ENCODE data around the gene PSMD8.

PSMD8 gene

DNA sequence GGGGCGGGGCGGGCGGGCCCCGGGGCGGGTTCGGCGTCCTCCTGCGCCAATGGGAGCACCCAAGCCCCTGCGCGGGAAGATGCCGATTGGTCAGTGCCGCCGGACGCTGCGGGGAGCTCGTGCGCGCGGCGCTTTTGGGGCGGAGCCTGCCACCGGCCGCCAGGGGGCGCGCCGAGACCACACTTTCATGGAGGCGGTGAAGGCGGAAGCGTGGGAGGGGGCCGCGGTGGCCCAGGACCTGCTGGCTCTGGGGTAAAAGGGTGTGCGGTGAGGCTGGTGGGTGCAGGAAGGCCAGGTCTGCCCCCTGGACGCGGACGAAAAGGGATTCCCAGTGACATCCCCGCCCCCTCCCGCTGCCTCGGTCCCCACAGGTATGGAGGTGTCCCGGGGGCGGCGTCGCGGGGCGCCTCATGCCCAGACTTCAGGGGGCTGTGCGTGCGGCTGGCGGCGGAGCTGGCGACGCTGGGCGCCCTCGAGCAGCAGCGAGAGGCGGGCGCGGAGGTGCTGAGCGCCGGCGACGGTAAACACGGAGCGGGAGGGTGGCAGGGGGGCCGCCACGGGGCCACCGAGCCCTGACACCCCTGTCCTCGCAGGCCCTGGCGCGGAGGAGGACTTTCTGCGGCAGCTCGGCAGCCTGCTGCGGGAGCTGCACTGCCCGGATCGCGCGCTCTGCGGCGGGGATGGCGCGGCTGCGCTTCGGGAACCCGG lies 28.8 kb downstream of the PSMD8 start, which contains the start of gene FAM98C:
FAM98C (plus strand) TSS at position 127 of the 708 bp plus-strand sequence; CDS start at position 188, 61 bp downstream.
- no peaks in the 10 kb centered on the region for H4K20me1 ChIP-seq (ENCODE audit: insufficient read depth, low read length)
- no peaks in the 10 kb centered on the region for H3K79me2 ChIP-seq (ENCODE audit: insufficient read depth, low read length)
- TF ChIP-seq EZH2 (IDR thresholded peaks at IDR 0.05; ENCODE audit: borderline replicate concordance, low read length), result no peak
- TF ChIP-seq, protein P1, sequence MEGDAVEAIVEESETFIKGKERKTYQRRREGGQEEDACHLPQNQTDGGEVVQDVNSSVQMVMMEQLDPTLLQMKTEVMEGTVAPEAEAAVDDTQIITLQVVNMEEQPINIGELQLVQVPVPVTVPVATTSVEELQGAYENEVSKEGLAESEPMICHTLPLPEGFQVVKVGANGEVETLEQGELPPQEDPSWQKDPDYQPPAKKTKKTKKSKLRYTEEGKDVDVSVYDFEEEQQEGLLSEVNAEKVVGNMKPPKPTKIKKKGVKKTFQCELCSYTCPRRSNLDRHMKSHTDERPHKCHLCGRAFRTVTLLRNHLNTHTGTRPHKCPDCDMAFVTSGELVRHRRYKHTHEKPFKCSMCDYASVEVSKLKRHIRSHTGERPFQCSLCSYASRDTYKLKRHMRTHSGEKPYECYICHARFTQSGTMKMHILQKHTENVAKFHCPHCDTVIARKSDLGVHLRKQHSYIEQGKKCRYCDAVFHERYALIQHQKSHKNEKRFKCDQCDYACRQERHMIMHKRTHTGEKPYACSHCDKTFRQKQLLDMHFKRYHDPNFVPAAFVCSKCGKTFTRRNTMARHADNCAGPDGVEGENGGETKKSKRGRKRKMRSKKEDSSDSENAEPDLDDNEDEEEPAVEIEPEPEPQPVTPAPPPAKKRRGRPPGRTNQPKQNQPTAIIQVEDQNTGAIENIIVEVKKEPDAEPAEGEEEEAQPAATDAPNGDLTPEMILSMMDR (IDR thresholded peaks at IDR 0.05; ENCODE audit: low read length), result peak; percentile 85
- peak within 1 kb of the TSS; percentile 78 for H3K4me3 ChIP-seq (ENCODE audit: low read depth, low read length, poor library complexity, severe bottlenecking)
- H3K9ac ChIP-seq (ENCODE audit: low read length), result peak within 1 kb of the TSS; percentile 81
- H2AFZ ChIP-seq (ENCODE audit: low read length), result peak within 1 kb of the TSS; percentile 83
- peak within 1 kb of the TSS; percentile 77 for H3K4me2 ChIP-seq (ENCODE audit: low read length)
- H3K36me3 ChIP-seq (ENCODE audit: insufficient read depth, low read length), result peaks cover 8% of the 10 kb centered on the region; the same call in 1 of the 2 replicates
- H3F3A ChIP-seq (ENCODE audit: insufficient read depth, low read length), result no peaks in the 10 kb centered on the region
- no peaks in the 10 kb centered on the region for H3K27me3 ChIP-seq (ENCODE audit: insufficient read depth, low read length)
- H3K4me1 ChIP-seq (ENCODE audit: insufficient read depth, low read length, severe bottlenecking), result peaks cover 10% of the 10 kb centered on the region
- no peaks in the 10 kb centered on the region for H3K9me3 ChIP-seq (ENCODE audit: low read length)
- no peak within 1 kb of the TSS for H3K27ac ChIP-seq (ENCODE audit: low read depth, low read length, poor library complexity, severe bottlenecking)
- no peaks in the 10 kb centered on the region for H3K9me2 ChIP-seq (ENCODE audit: low read depth, low read length)

DNA sequence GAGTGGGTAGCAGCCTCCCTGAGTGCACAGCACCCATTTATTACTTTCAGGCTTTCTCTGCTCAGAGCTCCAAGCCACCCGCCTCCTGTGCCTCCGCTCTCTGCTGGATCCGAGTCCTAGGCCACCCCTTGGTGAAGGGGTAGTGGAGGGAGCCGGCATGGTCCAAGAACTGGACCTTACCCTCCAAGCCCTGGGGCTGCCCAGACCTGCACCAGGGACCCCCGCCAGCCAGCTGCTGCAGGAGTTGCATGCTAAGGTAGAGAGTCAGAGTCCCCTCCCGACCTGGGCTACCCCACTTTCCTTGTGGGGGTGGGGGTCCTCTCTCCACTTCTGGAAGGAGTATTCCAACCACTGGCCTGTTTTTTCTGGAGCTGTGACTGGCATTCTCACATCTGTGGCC lies 30.5 kb downstream of the PSMD8 start:
- no peak for TF ChIP-seq EZH2 (IDR thresholded peaks at IDR 0.05; ENCODE audit: borderline replicate concordance, low read length)
- TF ChIP-seq, protein P1 (IDR thresholded peaks at IDR 0.05; ENCODE audit: low read length), result no peak
- Histone ChIP-seq H3F3A (ENCODE audit: insufficient read depth, low read length) (no peaks in the 10 kb centered on the region), H3K9me2 (ENCODE audit: low read depth, low read length) (no peaks in the 10 kb centered on the region), H3K4me1 (ENCODE audit: insufficient read depth, low read length, severe bottlenecking) (peaks cover 10% of the 10 kb centered on the region), H3K9ac (ENCODE audit: low read length) (no peak overlapping the region), H3K27ac (ENCODE audit: low read depth, low read length, poor library complexity, severe bottlenecking) (no peak overlapping the region), H3K4me2 (ENCODE audit: low read length) (no peak overlapping the region), H3K4me3 (ENCODE audit: low read depth, low read length, poor library complexity, severe bottlenecking) (no peak overlapping the region), H2AFZ (ENCODE audit: low read length) (no peak overlapping the region), H3K27me3 (ENCODE audit: insufficient read depth, low read length) (no peaks in the 10 kb centered on the region), H3K79me2 (ENCODE audit: insufficient read depth, low read length) (no peaks in the 10 kb centered on the region), H4K20me1 (ENCODE audit: insufficient read depth, low read length) (no peaks in the 10 kb centered on the region), H3K36me3 (ENCODE audit: insufficient read depth, low read length) (peaks cover 8% of the 10 kb centered on the region; the same call in 1 of the 2 replicates), H3K9me3 (ENCODE audit: low read length) (no peaks in the 10 kb centered on the region)

DNA sequence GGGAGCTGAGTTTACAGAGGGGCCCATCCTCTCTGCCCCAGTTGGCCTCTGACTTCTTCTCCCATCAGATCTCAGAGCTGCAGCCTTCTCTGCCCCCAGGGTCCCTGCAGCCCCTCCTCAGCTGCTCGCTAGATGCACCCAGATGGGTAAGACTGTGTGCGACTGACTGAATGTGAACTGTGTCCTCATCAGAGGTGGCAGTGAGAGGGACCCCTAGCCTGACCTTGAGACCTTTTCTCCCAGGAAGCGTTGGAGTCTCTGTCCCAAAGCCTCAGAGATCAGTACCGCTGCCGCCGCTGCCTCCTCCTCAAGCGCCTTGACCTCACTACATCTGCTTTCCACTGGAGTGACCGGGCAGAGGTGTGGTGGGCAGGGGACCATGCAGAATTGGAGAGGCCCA lies 30.9 kb downstream of the PSMD8 start:
- no peaks in the 10 kb centered on the region for H3K9me2 ChIP-seq (ENCODE audit: low read depth, low read length)
- no peak overlapping the region for H2AFZ ChIP-seq (ENCODE audit: low read length)
- H3F3A ChIP-seq (ENCODE audit: insufficient read depth, low read length), result no peaks in the 10 kb centered on the region
- H3K4me3 ChIP-seq (ENCODE audit: low read depth, low read length, poor library complexity, severe bottlenecking), result no peak overlapping the region
- peaks cover 10% of the 10 kb centered on the region for H3K4me1 ChIP-seq (ENCODE audit: insufficient read depth, low read length, severe bottlenecking)
- TF ChIP-seq EZH2 (IDR thresholded peaks at IDR 0.05; ENCODE audit: borderline replicate concordance, low read length), result no peak
- TF ChIP-seq, protein P1 (IDR thresholded peaks at IDR 0.05; ENCODE audit: low read length), result no peak
- H3K9me3 ChIP-seq (ENCODE audit: low read length), result no peaks in the 10 kb centered on the region
- no peak overlapping the region for H3K9ac ChIP-seq (ENCODE audit: low read length)
- no peaks in the 10 kb centered on the region for H3K27me3 ChIP-seq (ENCODE audit: insufficient read depth, low read length)
- no peak overlapping the region for H3K4me2 ChIP-seq (ENCODE audit: low read length)
- no peaks in the 10 kb centered on the region for H3K79me2 ChIP-seq (ENCODE audit: insufficient read depth, low read length)
- peaks cover 8% of the 10 kb centered on the region; the same call in 1 of the 2 replicates for H3K36me3 ChIP-seq (ENCODE audit: insufficient read depth, low read length)
- H3K27ac ChIP-seq (ENCODE audit: low read depth, low read length, poor library complexity, severe bottlenecking), result no peak overlapping the region
- no peaks in the 10 kb centered on the region for H4K20me1 ChIP-seq (ENCODE audit: insufficient read depth, low read length)

All from OCI-LY1 (cell line).